Limb (tissue), 2 donors: ENCODE results near the gene RPS15A.

Experiments
- DNase-seq, 2 donors: peaks; one replicate each; pipeline ENCODE4 v3.0.0-alpha.2; 2016; ENCODE audit errors: extremely low spot score in 2 of 2

The RPS15A gene

DNA sequence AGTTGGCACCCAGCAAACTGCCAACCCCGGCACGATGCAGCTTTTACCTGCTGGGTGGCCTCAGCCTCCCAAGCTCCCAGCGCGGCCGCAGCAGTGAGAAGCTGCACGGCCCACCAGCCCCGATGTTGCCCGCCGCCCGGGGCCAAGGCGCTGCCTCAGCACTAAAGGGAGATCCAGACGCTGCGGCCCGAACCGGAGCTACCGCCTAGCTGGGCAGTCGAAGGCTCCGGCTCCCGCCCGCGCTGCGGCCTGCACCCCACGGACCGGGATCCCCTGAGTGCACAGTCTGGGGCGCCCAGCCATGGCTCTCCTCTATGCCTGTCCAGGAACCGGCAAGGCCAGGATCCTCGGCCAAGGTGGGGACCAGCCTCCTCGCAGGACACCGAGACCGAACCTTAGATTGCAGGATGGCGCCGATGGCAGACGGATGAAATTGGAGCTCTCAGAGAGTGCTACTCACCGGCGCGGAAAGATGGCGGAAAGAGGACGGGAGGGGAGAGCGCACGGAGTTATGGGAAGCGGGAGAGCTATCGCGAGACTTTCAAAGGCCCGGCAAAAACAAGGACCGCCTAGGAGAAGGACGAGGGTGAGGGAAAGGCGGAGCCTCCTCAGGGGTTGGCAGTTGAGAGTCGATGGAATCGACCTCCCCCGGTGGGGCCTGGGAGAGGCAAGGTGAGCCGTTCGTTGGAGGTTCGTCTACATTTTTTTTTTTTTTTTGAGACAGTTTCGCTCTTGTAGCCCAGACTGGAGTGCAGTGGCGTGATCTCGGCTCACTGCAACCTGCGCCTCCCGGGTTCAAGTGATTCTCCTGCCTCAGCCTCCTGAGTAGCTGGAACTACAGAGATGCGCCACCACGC lies at the start of gene RPS15A:
Gene RPS15A (minus strand): TSS at position 485 of the 857 bp plus-strand sequence. CDS start 1,221 bp downstream, outside the sequence.
- peak; percentile 92 to 97 for DNase-seq

DNA sequence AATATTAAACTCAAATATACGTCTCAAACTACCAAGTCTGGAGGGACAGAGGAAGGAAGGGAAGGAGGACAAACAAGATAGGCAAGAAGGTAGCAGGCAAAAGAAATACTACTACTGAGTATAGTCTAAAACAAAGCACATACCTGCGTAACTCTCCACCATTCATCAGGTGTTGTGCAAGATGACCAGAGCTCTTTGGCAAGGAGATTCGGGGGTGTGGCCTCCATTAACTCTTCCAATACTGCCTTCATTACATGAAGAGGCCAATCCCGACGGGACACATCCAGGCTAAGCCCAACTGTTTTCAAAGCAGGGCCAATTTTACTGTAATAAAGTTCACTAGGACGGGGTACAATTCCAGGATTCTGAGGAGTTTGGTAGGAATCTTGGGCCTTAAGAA lies 49.4 kb upstream of the RPS15A start:
- no peak for DNase-seq

DNA sequence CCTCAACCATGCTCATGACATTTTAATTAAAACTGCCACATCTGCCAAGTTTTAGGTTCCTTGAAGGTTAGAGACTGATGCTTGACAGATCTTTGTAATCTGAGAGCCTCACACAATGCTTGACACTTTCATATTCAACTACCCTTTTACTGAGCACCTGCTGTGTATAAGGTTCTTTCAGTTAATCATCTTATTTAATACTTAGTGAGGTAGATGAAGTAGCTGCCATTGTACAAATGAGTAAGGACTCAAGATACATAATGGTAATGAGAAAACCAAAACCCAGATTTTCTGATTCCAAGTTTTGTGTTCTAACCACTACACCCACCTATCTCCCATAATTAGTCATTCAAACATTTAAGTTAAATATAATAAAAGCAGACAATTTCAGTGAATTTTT lies 46.6 kb upstream of the RPS15A start:
- no peak for DNase-seq

DNA sequence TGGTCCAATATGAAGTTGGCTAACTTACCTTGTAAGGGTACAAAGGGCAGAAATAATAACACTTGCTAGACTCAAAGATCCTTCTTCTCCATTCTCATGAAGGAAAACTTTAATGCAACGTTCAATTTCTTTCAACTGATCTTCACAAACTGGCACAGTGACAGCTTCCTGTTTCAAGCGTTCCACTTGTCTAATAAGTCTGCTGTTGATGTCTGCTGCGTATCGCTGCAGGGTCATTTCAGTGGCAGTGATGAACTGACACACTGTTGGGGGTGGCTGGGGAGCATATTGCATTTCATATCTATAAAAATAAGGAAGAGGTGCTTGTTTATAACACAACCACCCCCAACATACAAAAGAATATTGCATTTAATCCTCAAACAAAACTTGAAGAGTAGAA lies 44.7 kb upstream of the RPS15A start:
- no peak for DNase-seq

DNA sequence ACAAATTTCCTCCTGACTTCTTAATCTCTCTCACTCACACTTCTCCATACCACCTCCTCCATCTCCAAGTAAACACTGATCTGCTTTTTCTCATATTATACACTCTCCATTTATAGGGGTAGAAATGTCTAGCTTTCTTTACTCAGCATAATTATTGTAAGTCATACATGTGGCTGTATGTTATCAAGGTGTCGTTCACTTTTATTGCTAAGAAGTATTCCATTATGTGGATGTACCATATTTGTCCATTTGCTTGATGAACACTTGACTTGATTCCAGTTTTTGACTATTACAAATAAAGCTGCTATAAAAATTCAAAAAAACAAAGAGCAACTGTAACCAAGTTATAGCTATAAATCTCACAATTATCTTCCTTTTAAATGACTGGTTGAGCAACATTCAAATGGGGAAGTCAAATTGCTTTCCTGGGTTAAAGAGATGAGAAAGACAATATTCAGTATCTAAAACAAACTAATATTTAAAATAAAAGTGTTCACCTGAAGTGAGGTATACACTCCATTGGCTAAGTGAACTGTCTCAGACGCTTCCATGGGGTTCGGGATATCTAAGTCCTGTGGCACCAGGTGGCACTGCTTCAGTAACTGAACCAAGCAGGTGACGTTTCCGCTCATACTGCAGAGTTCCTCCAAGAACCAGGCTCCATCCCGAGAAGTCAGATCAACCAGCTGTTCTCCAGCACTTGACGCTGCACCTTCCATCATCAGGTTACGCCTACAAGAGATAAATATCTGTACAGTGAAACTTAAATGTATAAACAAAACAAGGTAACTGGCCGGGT lies 43.8 kb upstream of the RPS15A start:
- no peak for DNase-seq

DNA sequence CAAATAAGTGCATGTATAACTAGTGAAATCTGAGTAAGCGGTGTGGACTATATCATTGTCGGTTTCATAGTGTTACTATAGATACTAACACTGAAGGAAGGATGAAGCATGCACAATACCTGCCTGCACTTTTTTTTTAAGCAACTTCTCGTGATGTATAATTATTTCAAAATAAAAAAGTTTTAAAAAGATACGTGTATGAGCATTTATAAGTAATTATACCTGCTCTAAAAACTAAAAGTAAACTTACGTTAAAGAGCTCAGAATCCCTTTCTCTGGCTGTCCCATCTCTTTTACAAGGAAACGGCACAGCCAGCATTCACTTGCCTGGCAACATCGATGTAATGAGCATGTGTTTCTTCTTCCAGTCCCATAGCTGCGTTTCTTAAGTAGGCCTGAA lies 42.5 kb upstream of the RPS15A start:
- no peak for DNase-seq

DNA sequence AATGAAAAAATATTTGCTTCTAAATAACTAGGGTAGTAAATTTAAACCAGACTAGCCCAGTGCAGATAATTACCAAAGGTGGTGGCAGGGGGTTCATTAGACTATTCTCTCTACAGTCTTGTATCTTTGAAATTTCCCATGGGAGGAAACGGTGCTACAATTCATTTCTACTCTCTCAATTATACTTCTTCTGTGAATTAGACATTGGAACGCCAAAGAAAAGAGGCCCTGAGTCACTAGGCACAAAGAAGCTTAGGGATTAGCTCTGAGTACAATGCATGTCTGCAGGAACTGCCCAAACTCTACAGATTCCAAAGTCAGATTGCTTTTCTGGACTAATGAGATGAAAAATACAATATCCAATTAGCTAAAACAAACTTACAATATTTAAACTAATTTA lies 41.9 kb upstream of the RPS15A start:
- no peak for DNase-seq

DNA sequence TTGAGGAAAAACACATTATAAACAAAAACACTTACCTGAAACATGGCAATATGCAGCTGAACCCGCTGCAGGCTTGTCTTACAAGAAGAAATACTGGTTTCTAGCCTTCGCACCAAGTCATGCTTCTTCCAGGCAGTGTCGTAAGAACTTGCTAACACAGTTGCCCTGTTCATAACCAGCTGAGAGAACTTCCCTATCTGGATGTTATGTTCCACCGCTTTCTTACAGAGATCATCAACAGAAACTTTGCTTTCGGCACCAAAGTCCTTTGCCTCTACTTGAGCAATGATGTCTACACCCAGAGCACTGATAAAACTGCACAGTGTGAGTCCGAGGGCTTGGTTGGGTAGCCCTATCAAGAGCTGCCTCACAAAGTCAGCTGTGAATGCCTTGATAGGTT lies 39.1 kb upstream of the RPS15A start:
- DNase-seq, result no peak

DNA sequence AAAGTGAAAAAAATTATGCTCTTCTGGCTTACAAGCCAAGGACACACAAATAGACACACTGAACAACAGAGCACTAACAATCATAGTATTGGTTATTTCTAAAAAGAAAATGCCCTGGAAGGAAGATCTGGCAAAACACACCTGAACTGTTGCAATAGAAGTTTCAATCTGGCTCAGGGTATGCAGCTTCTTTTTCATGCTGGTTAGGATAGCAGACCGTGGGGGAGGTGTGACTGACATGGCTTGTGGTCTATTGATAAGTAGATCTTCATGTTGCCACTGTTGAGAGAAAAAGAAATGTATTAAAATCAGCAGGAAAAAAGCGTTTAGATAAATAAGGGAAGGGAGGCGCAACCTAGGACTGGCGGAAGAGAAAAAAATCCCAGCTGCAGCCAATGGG lies 37.8 kb upstream of the RPS15A start:
- no peak for DNase-seq

DNA sequence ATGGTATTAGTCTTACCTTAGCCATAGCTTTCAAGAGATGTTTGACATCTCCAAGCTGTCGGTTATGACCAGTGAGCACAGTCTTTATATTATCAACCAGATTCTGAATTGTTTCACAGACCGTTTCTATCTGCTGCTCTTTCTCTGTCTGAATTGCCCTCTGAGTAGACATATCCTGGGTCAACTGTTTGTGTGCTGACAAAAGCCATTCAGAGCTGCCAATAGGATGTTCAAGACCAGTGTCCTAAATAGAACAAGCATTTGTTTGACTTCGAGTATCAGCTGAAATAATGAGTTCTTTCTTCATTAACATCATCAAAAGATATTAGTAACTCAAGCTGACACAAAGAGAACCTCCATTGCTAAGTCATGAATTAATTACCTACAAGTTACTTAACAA lies 26.2 kb upstream of the RPS15A start:
- DNase-seq, result no peak

DNA sequence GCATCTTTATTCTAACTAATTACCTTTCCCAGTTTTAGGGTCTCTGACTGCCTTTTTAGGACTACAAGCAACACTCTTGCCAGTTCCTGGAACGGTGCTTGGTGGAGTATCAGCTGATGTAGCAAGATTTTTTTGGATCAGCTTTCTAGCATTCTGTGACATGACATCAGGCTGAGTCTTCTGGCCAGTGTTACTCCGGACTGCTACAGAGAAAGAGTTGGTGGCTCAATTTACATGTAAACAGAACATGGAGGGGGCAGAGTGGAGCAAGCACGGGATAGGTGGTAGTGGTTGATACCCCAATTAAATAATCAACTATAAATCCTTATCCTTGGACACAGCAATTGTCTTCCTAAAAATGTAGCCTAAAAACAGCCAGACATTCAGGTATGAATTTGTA lies 21.8 kb upstream of the RPS15A start:
- no peak for DNase-seq

DNA sequence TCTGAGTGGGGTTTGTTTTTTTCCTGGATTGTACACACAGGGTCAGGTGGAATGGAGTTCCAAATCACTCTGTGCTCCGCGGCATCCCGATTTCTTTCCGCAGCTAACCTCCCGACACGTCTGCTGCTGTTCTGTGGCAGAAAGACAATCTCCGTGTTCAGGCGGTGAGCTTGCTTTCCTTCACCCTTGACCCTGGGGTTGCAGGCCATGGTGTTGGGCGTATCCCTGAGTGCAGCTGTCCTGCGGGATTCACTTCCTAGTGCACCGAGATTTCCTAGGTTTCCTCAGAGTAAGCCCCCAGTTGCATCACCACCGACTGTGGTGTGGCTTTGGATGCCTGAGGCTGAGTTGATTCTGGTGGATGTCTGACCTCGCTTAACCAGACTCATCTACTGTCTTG lies 19.0 kb upstream of the RPS15A start:
- DNase-seq, result no peak

DNA sequence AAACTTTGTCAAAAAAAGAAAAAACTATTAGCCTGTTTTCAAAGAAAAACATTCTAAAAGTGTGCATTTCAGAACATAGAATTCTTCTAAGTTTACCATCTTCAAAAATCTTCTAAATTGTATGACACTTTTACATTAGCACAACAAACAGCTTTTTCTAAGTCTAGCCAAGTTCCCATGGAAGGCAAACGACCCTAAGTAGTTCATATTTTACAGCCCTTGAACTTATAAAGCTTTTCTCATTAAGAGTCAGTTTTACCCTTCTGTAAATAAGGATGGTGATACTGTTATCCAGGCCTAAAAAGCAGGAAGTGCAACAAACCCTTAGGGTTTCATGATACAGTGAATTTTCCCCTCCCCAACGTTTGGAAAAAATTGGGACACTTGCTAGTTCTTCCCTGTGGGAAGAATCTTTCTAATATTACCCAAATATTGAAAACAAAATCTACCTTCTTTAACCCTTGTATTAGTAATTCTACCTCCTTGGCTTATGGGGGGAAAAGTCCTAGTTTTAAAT lies 15.2 kb upstream of the RPS15A start:
- DNase-seq, result no peak

DNA sequence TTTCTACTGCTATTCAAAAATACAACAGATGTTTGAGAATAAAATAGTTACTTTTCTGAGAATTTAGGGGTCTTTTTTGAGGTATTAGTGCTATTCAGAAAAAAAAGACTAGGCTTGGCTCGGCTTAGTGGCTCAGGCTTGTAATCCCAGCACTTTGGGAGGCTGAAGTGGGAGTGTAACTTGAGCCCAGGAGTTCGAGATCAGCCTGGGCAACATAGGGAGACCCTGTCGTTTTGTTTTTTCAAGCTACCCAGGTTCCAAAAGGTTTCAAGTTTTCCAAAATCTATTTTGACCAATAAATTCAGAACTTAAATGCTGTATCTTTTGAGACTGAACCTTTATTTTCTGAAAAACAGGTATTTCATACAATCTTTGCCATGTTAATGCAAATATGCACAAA lies 14.4 kb upstream of the RPS15A start:
- no peak for DNase-seq

DNA sequence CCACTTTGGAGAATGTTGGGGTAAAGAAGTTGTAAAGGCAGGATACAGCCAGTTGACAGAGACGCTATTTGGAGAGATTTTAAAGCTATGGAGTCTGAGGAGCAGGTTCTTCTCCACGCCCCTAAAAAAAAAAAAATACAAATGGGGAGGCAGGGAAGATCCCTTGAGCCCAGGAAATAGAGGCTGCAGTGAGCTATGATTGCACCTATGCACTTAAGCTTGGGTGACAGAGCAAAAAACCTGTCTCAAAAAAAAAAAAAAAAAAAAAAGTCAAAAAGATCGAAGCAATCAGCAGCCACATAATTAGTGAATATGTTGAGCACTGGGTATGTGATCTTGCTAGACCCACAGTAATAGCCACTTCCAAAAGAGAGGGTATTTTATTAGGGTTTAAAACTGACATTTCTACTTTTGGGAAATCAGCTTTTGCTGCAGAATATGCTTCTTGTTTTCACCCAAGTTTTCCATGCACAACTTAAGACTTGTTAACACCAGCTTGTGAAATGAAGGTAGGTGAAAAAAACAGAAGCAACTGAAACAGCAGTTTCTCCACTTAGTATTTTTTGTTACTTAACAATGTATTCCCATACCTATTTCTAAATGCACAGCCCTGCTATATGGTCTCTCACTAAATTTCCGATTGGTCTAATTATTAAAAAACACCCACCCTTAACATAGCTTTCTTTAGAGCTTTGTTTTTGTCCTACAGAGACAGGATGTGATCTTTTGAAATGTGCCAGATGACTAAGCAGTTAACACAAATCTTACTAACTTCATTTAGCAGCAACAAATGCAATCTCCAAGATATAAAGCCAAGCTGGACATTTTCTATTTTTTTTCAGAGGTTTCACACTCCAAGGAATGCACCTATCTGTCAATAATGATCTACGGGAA lies 13.7 kb upstream of the RPS15A start:
- DNase-seq, result no peak

DNA sequence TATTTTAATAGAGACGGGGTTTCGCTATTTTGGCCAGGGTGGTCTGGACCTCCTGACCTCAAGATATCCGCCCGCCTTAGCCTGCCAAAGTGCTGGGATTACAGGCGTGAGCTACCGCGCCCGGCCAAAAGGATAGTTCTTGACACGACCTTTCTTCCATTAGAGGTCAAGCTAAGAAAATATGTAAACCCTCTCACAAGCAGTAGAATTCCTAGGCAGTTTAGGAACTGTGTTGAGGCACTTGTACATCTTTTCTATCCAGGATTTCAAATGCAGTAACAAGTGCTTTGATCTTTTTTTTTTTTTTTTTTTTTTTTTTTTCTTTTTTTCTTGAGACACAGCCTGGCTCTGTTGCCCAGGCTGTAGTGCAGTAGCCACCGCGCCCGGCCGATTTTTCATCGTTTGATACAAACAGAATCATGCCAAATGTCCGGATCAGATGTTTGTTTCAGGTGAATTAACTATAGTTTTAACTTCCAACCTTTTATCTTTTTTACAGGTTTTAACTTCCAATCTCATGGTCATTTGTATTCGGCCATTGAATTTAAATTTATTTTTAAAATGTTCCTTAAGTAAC lies 12.7 kb upstream of the RPS15A start:
- DNase-seq, result no peak

DNA sequence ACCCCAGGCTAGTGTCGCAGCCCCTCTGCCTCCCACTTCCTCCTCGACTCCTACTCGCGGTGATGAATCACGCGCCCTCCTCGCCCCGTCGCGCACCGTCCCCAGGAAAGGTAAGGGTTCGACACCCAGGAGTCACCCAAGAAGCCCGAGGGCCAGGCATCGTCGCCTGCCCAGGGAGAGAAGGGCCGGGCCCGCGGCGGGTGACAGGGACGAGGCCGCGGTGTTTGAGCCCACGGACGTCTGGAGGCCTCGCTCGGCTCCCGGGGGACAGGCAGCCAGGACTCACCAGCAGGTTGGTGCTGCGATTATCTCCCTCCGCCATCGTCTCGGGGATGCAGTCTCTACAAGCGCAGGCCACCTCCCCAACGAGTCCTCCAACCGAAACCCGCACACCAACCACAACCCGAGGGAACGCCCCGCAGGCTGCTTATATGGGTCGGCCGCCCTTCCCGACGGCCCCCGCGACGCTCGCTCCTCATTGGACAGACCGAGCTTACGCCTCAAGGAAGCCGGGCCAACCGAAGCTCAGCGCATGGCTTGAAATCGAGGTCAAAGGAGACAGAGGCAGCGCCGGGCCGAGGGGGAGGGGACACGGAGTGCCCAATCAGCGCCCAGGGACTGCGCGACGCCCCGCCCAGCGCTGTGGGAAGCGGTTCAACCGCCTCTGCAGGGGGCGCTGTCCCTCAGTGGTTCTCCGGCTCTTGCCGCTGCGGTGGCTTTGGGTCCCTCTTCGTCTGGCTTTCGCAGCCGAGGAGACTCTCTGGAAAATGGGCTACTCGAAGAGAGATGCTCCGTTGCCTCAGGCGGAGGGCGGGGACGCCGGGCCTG lies 11.2 kb upstream of the RPS15A start, which contains the start of gene ARL6IP1:
Gene ARL6IP1 (minus strand): TSS at position 405 of the 828 bp plus-strand sequence. CDS start 83 bp downstream, at position 322.
- peak; percentile 99 for DNase-seq

DNA sequence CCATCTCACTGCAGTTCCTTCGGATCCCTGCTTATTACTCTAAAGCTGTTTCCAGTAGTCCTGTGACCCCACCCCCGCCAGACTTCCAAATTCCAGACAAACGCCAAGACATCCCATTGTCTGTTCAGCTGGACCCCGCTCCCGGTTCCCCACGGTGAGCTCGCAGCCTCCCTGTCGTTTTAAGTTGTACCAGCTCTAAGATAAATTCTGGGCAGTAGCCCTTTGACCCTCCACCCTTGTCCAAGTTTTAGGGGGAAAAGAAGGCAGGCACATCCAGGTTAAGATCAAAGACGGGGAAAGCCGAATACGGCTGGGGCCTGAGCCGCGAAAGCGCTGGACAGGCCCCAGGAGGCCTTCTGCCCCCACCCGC lies 10.6 kb upstream of the RPS15A start:
- no peak for DNase-seq

DNA sequence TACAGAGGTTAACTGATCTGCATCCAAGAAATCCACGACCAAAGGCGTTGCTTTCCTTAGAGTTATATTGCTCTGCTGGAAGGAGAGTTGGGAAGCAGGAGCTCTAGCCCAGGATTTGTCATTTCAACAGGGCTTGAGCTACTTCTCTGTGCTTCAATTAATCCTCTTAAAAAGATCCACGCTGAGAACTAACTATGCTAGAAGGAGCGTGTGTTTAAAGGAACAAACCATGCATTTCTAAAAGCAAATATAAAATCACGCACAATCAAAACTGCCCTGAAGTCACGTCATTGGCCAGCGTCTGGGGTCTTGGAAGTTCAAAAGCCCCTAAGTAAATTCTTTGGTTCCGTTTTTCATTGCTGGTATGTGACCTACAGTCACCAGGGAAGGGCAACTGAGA lies 10.2 kb upstream of the RPS15A start:
- DNase-seq, result no peak

DNA sequence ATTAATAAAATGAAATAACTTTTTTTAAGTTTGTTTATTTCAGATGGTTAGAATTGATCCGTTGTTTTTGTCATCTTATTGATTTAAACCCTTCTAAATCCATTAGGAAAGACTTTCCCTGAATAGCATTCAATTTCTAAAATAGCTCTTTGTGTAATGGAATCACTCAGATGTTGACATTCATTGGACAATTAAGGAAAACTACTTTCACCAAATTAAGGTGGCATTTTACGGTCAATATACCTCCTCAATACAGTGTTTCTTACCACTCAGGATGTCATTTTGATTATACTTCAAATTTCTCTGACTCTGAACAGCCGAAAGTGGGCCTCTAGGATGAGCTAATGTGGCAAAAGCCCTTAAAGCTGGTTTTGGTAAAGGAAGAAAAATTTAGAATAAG lies 9.4 kb upstream of the RPS15A start:
- DNase-seq, result no peak
